Progenitor cell of endocrine pancreas (in vitro differentiated cells): ENCODE results near the gene OR7C1. TPM values are rescaled to one million over a fixed set of nuclear protein-coding genes. Genes with fewer than 3 reads are reported as not detected.
"Not testable (repeated sequence)": the region's sequence is repeated elsewhere in the genome, so short reads cannot be mapped to it uniquely, and the experiment has no call there.

Experiments
- DNase-seq: peaks from one replicate; pipeline ENCODE4 v3.0.0; 2021; ENCODE audit warnings: low spot score; ENCODE audit not compliant: unreplicated experiment
- H3K27ac Mint-ChIP-seq: 2 replicates; pipeline ENCODE4 v1.8.0; 2021; ENCODE audit warnings: mild to moderate bottlenecking, moderate library complexity, mixed read lengths
- H3K27me3 Mint-ChIP-seq: 2 replicates; pipeline ENCODE4 v1.8.0; 2021; ENCODE audit warnings: mixed read lengths
- H3K36me3 Mint-ChIP-seq: 2 replicates; pipeline ENCODE4 v1.8.0; 2022; ENCODE audit warnings: mixed read lengths; ENCODE audit not compliant: insufficient read depth
- H3K4me1 Mint-ChIP-seq: 2 replicates; pipeline ENCODE4 v1.8.0; 2021; ENCODE audit warnings: low read depth, mixed read lengths
- H3K4me3 Mint-ChIP-seq: 2 replicates; pipeline ENCODE4 v1.8.0; 2021; ENCODE audit warnings: low read depth, mild to moderate bottlenecking, moderate library complexity, mixed read lengths
- H3K9me3 Mint-ChIP-seq: 2 replicates; pipeline ENCODE4 v1.8.0; 2021; ENCODE audit warnings: low read depth, mixed read lengths
- total RNA-seq: library from RNA; stranded (reverse); gene quantifications from 2 replicates; pipeline ENCODE4 v1.2.1, GENCODE V29; 2021
- TF ChIP-seq, protein P1 (sequence below): fragments of 200-600 bp; sonication (generic); IDR thresholded peaks from one replicate; pipeline ENCODE4 v1.5.0; 2021; ENCODE audit warnings: antibody characterized with exemption, mild to moderate bottlenecking; ENCODE audit not compliant: unreplicated experiment

The OR7C1 gene
- total RNA-seq, 1 donor from 2014 or later = not detected

DNA sequence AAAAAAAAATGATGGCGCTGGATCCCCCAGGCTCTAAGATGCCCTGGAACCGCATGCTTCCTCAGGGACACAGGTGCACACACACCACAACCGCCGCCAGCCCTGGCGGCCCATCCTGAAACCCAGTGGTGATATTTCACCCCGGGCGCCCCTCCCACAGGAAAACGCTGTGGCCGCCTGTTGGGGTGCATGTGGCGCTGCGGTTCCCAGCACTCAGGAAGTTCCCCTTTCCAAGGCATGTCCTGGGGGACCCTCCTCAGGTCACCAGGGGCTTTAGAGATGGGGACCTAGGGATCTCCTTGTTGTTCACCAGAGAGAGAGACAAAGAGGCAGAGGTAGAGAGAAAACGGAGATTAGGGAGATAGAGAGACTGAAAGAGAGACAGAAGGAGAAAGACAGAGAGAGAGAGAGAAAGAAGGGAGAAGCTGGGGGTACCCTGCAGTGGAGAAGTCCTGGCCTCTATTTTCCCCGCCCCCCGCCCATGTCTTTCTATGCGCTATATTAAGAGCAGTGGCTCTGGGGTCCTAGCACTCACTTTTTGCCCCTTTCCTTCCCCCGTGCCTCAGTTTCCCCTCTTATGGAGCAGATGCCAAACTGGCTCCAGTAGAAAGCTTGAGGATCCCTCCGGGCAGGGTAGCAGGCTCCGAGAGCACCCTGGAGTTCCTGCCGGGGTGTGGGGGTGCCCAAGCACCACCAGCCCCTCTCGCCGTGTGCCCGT, 59.0 kb downstream of the OR7C1 start:
- H3K4me3 Mint-ChIP-seq = no peak overlapping the region
- no peak for DNase-seq
- no peaks in the 10 kb centered on the region for H3K4me1 Mint-ChIP-seq
- TF ChIP-seq, protein P1, sequence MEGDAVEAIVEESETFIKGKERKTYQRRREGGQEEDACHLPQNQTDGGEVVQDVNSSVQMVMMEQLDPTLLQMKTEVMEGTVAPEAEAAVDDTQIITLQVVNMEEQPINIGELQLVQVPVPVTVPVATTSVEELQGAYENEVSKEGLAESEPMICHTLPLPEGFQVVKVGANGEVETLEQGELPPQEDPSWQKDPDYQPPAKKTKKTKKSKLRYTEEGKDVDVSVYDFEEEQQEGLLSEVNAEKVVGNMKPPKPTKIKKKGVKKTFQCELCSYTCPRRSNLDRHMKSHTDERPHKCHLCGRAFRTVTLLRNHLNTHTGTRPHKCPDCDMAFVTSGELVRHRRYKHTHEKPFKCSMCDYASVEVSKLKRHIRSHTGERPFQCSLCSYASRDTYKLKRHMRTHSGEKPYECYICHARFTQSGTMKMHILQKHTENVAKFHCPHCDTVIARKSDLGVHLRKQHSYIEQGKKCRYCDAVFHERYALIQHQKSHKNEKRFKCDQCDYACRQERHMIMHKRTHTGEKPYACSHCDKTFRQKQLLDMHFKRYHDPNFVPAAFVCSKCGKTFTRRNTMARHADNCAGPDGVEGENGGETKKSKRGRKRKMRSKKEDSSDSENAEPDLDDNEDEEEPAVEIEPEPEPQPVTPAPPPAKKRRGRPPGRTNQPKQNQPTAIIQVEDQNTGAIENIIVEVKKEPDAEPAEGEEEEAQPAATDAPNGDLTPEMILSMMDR = no peak
- H3K9me3 Mint-ChIP-seq = peaks cover 3% of the 10 kb centered on the region
- H3K27ac Mint-ChIP-seq = no peak overlapping the region
- peaks cover 17% of the 10 kb centered on the region for H3K27me3 Mint-ChIP-seq
- no peaks in the 10 kb centered on the region for H3K36me3 Mint-ChIP-seq

DNA sequence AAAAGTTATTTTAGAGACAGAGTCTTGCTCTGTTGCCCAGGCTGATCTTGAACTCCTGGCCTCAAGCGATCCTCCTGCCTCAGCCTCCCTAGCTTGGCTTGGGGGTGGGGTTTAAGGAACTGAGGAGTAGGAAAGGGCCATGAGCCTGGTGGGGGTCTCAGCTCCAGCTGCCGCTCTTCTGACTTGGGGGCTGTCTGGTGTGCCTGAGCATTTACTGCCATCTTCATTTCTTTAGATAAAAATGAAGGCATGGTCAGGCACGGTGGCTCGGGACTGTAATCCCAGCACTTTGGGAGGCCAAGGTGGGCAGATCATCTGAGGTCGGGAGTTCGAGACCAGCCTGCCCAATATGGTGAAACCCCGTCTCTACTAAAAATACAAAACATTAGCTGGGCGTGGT, 59.7 kb downstream of the OR7C1 start:
- not testable (repeated sequence) for H3K4me3 Mint-ChIP-seq, H3K27ac Mint-ChIP-seq, H3K9me3 Mint-ChIP-seq, H3K4me1 Mint-ChIP-seq, DNase-seq, H3K36me3 Mint-ChIP-seq
- peaks cover 17% of the 10 kb centered on the region for H3K27me3 Mint-ChIP-seq

DNA sequence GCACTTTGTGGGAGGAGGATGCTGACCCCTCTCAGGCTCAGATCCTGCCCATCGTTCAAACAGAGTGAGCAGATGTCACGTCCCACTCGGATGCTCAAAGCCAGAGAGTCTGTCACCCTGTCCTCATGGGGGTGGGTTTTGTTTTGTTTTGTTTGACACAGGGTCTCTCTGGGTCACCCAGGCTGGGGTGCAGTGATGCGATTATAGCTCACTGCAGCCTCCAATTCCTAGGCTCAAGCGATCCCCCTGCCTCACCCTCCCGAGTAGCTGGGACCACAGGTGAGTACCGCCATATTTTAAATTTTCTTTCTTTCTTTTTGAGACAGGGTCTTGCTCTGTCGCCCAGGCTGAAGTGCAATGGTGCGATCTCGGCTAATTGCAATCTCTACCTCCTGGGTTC, 60.6 kb downstream of the OR7C1 start:
- Mint-ChIP-seq H3K4me3 (no peak overlapping the region), H3K27ac (no peak overlapping the region), H3K9me3 (peaks cover 6% of the 10 kb centered on the region), H3K4me1 (no peaks in the 10 kb centered on the region), H3K36me3 (no peaks in the 10 kb centered on the region), H3K27me3 (peaks cover 16% of the 10 kb centered on the region)
- TF ChIP-seq, protein P1 = no peak
- DNase-seq = no peak

DNA sequence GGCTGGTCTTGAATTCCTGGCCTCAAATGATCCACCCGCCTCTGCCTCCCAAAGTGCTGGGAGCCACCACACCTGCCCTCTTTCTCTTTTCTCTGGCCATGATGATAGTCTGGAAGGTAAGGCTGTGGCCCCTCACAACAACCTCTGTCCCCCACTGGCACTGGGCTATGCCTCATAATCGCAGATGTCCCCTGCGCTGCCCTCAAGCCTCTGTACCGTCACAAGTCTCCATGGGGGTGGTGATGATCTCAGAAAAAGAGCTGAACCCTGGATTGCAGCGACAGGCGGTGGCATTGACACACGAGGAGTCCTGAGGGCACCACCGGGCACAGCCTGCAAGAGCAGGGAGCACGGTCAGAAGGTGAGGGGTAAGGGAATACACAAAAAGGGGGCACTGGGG, 61.3 kb downstream of the OR7C1 start:
- not testable (repeated sequence) for H3K4me3 Mint-ChIP-seq, H3K9me3 Mint-ChIP-seq, DNase-seq, H3K27ac Mint-ChIP-seq, H3K36me3 Mint-ChIP-seq, H3K4me1 Mint-ChIP-seq
- H3K27me3 Mint-ChIP-seq = peaks cover 13% of the 10 kb centered on the region

DNA sequence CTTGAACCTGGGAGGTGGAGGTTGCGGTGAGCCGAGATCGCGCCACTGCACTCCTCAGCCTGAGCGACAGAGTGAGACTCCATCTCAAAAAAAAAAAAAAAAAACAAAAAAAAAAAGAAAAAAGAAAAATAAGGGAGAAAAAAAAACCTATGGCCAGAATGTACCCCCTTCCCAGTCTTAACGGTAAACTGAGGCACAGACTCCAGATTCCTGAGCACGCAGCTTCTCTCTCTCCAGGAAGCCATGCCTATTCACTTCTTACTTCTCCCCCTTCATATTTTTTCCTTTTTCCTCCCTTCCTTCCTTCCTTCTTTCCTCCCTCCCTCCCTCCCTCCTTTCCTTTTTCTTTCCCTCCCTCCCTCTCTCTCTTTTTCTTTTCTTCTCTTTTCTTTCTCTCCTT, 62.0 kb downstream of the OR7C1 start:
- no peak overlapping the region for H3K4me3 Mint-ChIP-seq
- H3K36me3 Mint-ChIP-seq = no peaks in the 10 kb centered on the region
- no peak overlapping the region for H3K27ac Mint-ChIP-seq
- TF ChIP-seq, protein P1 = no peak
- peaks cover 13% of the 10 kb centered on the region for H3K27me3 Mint-ChIP-seq
- no peaks in the 10 kb centered on the region for H3K4me1 Mint-ChIP-seq
- no peak for DNase-seq
- H3K9me3 Mint-ChIP-seq = peaks cover 3% of the 10 kb centered on the region

DNA sequence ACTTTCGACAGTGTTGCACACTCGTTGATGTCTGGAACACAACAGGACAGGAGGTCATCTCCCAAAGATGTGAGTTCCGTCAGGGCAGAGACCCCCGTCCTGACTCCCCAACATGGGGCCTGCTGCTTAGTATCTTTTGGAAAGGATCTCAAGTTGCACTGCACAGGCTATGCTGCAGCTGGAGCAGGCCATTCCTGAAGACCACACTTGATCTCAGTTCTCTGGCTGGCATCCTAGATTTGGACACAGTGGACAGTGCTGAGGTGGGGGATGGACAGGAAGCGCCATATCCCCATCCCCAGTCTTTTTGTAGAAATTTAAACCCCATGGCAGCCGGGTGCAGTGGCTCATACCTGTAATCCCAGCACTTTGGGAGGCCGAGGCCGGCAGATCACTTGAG, 62.5 kb downstream of the OR7C1 start:
- no peak for DNase-seq
- TF ChIP-seq, protein P1 = no peak
- Mint-ChIP-seq H3K4me1 (no peaks in the 10 kb centered on the region), H3K27me3 (peaks cover 9% of the 10 kb centered on the region), H3K9me3 (peaks cover 3% of the 10 kb centered on the region), H3K4me3 (no peak overlapping the region), H3K27ac (no peak overlapping the region), H3K36me3 (no peaks in the 10 kb centered on the region)
